WTC11 (cell line): ENCODE data around the gene LASP1. TPM values are rescaled to one million over a fixed set of nuclear protein-coding genes. Genes with fewer than 3 reads are reported as not detected.

Experiments used
- ATAC-seq: fragments of 200-7000 bp; cut with Tn5 transposase; 2 replicates; pipeline ENCODE4 v1.10.0; 2021; ENCODE audit warnings: mild to moderate bottlenecking, moderate library complexity
- CTCF ChIA-PET: fragments of 300-600 bp; sonication (Branson Sonifier 250); formaldehyde crosslinking; loops from one replicate; lab custom pipeline; 2021; ENCODE audit warnings: antibody characterized with exemption; lab: Charles Lee
- POLR2A ChIA-PET: fragments of 350-600 bp; sonication (Branson Sonifier 250); formaldehyde crosslinking; loops from one replicate; lab custom pipeline; 2021; ENCODE audit warnings: antibody characterized with exemption; lab: Charles Lee
- DNase-seq: peaks from one replicate; pipeline ENCODE4 v3.0.0; 2021; ENCODE audit warnings: low spot score
- H3K27ac Mint-ChIP-seq: 2 replicates; pipeline ENCODE4 v1.8.0; 2021; ENCODE audit warnings: mixed read lengths
- H3K27me3 Mint-ChIP-seq: 2 replicates; pipeline ENCODE4 v1.8.0; 2021; ENCODE audit warnings: low read depth, mild to moderate bottlenecking, moderate library complexity, mixed read lengths
- H3K36me3 Mint-ChIP-seq: 2 replicates; pipeline ENCODE4 v1.8.0; 2021; ENCODE audit warnings: mixed read lengths
- H3K4me1 Mint-ChIP-seq: 2 replicates; pipeline ENCODE4 v1.8.0; 2022; ENCODE audit warnings: mixed read lengths
- H3K4me3 Mint-ChIP-seq: 2 replicates; pipeline ENCODE4 v1.8.0; 2021; ENCODE audit warnings: mild to moderate bottlenecking, moderate library complexity, mixed read lengths
- H3K9me3 Mint-ChIP-seq: 2 replicates; pipeline ENCODE4 v1.8.0; 2021; ENCODE audit warnings: mixed read lengths
- CBFB ChIP-seq: sonication (generic); formaldehyde crosslinking; IDR thresholded peaks from 2 replicates; pipeline ENCODE4 v1.8.1; 2022; ENCODE audit warnings: mild to moderate bottlenecking, low read depth, missing genetic modification reagents
- ETV6 ChIP-seq: sonication (generic); formaldehyde crosslinking; IDR thresholded peaks from 2 replicates; pipeline ENCODE4 v1.8.1; 2022; ENCODE audit warnings: mild to moderate bottlenecking, missing genetic modification reagents
- GABPB1 ChIP-seq: sonication (generic); formaldehyde crosslinking; IDR thresholded peaks from 2 replicates; pipeline ENCODE4 v1.8.1; 2023; ENCODE audit warnings: mild to moderate bottlenecking, missing genetic modification reagents
- JUN ChIP-seq: sonication (generic); formaldehyde crosslinking; IDR thresholded peaks from 2 replicates; pipeline ENCODE4 v1.8.0; 2023; ENCODE audit warnings: mild to moderate bottlenecking, missing genetic modification reagents
- NFATC4 ChIP-seq: fragments of 250-450 bp; sonication (Bioruptor Pico); IDR thresholded peaks from 2 replicates; pipeline ENCODE4 v1.9.0; 2021; ENCODE audit warnings: mild to moderate bottlenecking
- NR2C2 ChIP-seq: sonication (generic); formaldehyde crosslinking; IDR thresholded peaks from 2 replicates; pipeline ENCODE4 v1.8.0; 2022; ENCODE audit warnings: mild to moderate bottlenecking, missing genetic modification reagents
- OVOL2 ChIP-seq: fragments of 250-450 bp; sonication (Bioruptor Pico); IDR thresholded peaks from 2 replicates; pipeline ENCODE4 v1.9.0; 2021; ENCODE audit warnings: mild to moderate bottlenecking, borderline replicate concordance
- ZNF232 ChIP-seq: sonication (generic); formaldehyde crosslinking; IDR thresholded peaks from 2 replicates; pipeline ENCODE4 v1.8.0; 2022; ENCODE audit warnings: mild to moderate bottlenecking, missing genetic modification reagents
- ZNF416 ChIP-seq: fragments of 250-450 bp; sonication (Bioruptor Pico); IDR thresholded peaks from 2 replicates; pipeline ENCODE4 v1.9.0; 2021; ENCODE audit warnings: mild to moderate bottlenecking, inconsistent platforms
- total RNA-seq: library from RNA; stranded (reverse); gene quantifications from 3 replicates; pipeline ENCODE4 v1.2.3, GENCODE V29; 2021
- TF ChIP-seq, protein P1 (sequence below): sonication (generic); formaldehyde crosslinking; IDR thresholded peaks from 2 replicates; pipeline ENCODE4 v1.8.1; 2022; ENCODE audit warnings: low read depth, mild to moderate bottlenecking, moderate library complexity, missing genetic modification reagents, borderline replicate concordance
- TF ChIP-seq, protein P2 (sequence below): sonication (generic); formaldehyde crosslinking; IDR thresholded peaks from 2 replicates; pipeline ENCODE4 v1.8.0; 2022; ENCODE audit warnings: mild to moderate bottlenecking, missing genetic modification reagents
- TF ChIP-seq, protein P3 (sequence below): sonication (generic); formaldehyde crosslinking; IDR thresholded peaks from 2 replicates; pipeline ENCODE4 v1.8.1; 2023; ENCODE audit warnings: mild to moderate bottlenecking, missing genetic modification reagents
- TF ChIP-seq, protein P4 (sequence below): sonication (generic); formaldehyde crosslinking; IDR thresholded peaks from 2 replicates; pipeline ENCODE4 v1.8.1; 2023; ENCODE audit warnings: mild to moderate bottlenecking, missing genetic modification reagents
- TF ChIP-seq, protein P5 (sequence below): sonication (generic); formaldehyde crosslinking; IDR thresholded peaks from 2 replicates; pipeline ENCODE4 v1.8.1; 2022; ENCODE audit warnings: mild to moderate bottlenecking, moderate library complexity, missing genetic modification reagents
- TF ChIP-seq, protein P6 (sequence below): sonication (generic); formaldehyde crosslinking; IDR thresholded peaks from 2 replicates; pipeline ENCODE4 v1.8.1; 2022; ENCODE audit warnings: low read depth, missing genetic modification reagents, borderline replicate concordance

Gene LASP1
- total RNA-seq, 1 experiment from 2014 or later, result 139 TPM

DNA sequence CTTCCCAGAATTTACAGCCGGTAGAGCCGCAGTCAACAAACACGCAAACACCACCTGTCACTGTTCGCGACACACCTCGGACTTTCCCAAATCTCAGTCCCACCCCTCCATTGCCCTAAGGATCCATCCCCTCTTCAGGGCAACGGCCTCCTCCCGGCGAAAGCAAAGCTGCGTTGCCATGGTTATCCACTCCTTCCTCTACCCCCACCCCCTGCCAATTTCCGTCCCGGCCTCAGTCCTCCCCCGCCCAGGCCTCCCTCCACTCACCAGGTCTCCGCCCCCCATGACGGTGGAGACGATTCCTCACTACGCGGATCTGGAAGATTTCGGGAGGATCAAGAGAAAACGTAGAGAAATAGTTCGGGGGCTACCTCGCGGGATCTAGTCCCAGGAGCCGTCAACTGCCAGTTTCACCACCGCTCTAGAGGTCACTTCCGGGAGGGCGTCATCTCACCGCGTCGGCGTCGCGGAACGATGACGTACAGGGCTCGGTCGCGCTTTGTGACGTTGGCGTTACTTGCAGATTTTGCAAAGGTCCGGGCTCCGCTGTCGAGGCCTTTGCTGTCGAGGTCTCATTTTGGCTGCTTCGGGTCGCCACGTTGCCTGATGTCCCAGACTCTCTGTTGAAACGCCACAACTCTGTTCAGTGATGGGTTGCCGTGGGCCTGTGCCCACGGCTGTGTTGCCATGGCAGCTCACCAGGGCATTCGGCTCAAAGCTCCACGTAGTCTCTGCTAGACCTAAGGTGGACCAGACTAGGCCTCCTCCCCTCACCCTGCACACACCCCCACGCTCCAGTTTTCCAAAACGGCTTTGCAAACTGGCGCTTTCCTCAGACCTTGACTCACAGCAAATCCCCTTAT, 44.7 kb upstream of the LASP1 start, which contains the start of gene CWC25 (continued):
- TF ChIP-seq, protein P1, sequence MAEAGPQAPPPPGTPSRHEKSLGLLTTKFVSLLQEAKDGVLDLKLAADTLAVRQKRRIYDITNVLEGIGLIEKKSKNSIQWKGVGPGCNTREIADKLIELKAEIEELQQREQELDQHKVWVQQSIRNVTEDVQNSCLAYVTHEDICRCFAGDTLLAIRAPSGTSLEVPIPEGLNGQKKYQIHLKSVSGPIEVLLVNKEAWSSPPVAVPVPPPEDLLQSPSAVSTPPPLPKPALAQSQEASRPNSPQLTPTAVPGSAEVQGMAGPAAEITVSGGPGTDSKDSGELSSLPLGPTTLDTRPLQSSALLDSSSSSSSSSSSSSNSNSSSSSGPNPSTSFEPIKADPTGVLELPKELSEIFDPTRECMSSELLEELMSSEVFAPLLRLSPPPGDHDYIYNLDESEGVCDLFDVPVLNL, result no peak
- TF ChIP-seq, protein P2, sequence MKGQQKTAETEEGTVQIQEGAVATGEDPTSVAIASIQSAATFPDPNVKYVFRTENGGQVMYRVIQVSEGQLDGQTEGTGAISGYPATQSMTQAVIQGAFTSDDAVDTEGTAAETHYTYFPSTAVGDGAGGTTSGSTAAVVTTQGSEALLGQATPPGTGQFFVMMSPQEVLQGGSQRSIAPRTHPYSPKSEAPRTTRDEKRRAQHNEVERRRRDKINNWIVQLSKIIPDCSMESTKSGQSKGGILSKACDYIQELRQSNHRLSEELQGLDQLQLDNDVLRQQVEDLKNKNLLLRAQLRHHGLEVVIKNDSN (CRISPR knock-in tag), result peak; percentile 65; the same call in 1 of the 2 replicates
- TF ChIP-seq GABPB1 (CRISPR knock-in tag) (peak; percentile 91), JUN (peak; percentile 68; the same call in 1 of the 2 replicates)
- TF ChIP-seq, all 79 proteins: peak for 25

DNA sequence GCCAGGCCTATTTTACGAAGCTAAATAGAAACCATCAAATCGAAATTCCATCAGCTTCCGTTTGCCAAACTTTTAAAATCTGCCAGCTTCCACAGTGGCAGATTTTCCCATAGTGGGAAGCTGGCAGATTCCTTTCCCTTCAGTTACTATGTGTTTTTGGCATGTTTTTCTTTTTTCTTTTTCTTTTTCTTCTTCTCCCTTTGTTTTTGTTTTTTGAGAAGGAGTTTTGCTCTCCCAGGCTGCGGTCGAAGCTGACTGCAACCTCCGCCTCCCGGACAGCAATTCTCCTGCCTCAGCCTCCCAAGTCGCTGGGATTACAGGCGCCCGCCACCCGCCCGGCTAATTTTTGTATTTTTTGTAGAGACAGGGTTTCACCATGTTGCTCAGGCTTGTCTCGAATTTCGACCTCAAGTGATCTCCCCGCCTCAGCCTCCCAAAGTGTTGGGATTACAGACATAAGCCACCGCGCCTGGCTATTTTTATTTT, 44.1 kb upstream of the LASP1 start:
- CTCF ChIA-PET, result interaction anchor here (0.9 kb wide), 1 partner anchor 349 kb away, joined by 4 read pairs; no protein-coding TSS in a partner anchor
- ATAC-seq (no peak), DNase-seq (no peak)
- no peaks in the 10 kb centered on the region for H3K9me3 Mint-ChIP-seq
- TF ChIP-seq, protein P3, sequence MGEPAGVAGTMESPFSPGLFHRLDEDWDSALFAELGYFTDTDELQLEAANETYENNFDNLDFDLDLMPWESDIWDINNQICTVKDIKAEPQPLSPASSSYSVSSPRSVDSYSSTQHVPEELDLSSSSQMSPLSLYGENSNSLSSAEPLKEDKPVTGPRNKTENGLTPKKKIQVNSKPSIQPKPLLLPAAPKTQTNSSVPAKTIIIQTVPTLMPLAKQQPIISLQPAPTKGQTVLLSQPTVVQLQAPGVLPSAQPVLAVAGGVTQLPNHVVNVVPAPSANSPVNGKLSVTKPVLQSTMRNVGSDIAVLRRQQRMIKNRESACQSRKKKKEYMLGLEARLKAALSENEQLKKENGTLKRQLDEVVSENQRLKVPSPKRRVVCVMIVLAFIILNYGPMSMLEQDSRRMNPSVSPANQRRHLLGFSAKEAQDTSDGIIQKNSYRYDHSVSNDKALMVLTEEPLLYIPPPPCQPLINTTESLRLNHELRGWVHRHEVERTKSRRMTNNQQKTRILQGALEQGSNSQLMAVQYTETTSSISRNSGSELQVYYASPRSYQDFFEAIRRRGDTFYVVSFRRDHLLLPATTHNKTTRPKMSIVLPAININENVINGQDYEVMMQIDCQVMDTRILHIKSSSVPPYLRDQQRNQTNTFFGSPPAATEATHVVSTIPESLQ (CRISPR knock-in tag), result no peak
- TF ChIP-seq NR2C2 (CRISPR knock-in tag) (no peak), CBFB (CRISPR knock-in tag) (no peak), OVOL2 (no peak), ZNF416 (no peak), NFATC4 (CRISPR knock-in tag) (no peak), ETV6 (CRISPR knock-in tag) (no peak), ZNF232 (no peak)
- TF ChIP-seq, protein P4, sequence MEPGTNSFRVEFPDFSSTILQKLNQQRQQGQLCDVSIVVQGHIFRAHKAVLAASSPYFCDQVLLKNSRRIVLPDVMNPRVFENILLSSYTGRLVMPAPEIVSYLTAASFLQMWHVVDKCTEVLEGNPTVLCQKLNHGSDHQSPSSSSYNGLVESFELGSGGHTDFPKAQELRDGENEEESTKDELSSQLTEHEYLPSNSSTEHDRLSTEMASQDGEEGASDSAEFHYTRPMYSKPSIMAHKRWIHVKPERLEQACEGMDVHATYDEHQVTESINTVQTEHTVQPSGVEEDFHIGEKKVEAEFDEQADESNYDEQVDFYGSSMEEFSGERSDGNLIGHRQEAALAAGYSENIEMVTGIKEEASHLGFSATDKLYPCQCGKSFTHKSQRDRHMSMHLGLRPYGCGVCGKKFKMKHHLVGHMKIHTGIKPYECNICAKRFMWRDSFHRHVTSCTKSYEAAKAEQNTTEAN (CRISPR knock-in tag), result no peak
- TF ChIP-seq, protein P5, sequence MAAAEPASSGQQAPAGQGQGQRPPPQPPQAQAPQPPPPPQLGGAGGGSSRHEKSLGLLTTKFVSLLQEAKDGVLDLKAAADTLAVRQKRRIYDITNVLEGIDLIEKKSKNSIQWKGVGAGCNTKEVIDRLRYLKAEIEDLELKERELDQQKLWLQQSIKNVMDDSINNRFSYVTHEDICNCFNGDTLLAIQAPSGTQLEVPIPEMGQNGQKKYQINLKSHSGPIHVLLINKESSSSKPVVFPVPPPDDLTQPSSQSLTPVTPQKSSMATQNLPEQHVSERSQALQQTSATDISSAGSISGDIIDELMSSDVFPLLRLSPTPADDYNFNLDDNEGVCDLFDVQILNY (CRISPR knock-in tag), result no peak
- TF ChIP-seq, protein P6, sequence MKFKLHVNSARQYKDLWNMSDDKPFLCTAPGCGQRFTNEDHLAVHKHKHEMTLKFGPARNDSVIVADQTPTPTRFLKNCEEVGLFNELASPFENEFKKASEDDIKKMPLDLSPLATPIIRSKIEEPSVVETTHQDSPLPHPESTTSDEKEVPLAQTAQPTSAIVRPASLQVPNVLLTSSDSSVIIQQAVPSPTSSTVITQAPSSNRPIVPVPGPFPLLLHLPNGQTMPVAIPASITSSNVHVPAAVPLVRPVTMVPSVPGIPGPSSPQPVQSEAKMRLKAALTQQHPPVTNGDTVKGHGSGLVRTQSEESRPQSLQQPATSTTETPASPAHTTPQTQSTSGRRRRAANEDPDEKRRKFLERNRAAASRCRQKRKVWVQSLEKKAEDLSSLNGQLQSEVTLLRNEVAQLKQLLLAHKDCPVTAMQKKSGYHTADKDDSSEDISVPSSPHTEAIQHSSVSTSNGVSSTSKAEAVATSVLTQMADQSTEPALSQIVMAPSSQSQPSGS (CRISPR knock-in tag), result no peak
- H3K27me3 Mint-ChIP-seq, result peaks cover 9% of the 10 kb centered on the region; the same call in 1 of the 2 replicates
- peaks cover 14% of the 10 kb centered on the region for H3K4me1 Mint-ChIP-seq
- H3K4me3 Mint-ChIP-seq, result peak overlapping the region; percentile 97
- H3K27ac Mint-ChIP-seq, result peak overlapping the region; percentile 99
- POLR2A ChIA-PET, result interaction anchor here (1.4 to 1.8 kb wide), 4 partner anchors 21 to 44 kb away, joined by 3 to 10 read pairs (median 4); partner anchors contain the start of genes LASP1 and RPL23
- peaks cover 3% of the 10 kb centered on the region for H3K36me3 Mint-ChIP-seq
